ENCODE results near the gene MIA. TPM values are rescaled to one million over a fixed set of nuclear protein-coding genes. Genes with fewer than 3 reads are reported as not detected.
"Not testable (repeated sequence)": the region's sequence is repeated elsewhere in the genome, so short reads cannot be mapped to it uniquely, and the experiment has no call there.

MIA gene
- total RNA-seq, 1 donor from 2014 or later, result 1.6 TPM

GRCh38 chr19:40818480-40819399, 43.4 kb downstream of the MIA start:
- TF ChIP-seq CTCF (IDR thresholded peaks at IDR 0.05; ENCODE audit: insufficient read depth, low read length, severe bottlenecking), result peak; percentile 22
- not testable (repeated sequence) for FAIRE-seq; H3K27me3 ChIP-seq (ENCODE audit: control insufficient read depth, insufficient read depth, low read length); DNase-seq (ENCODE audit: low read depth); H3K4me3 ChIP-seq (ENCODE audit: low read depth, low read length); H3K36me3 ChIP-seq (ENCODE audit: control insufficient read depth, insufficient read depth, low read length)

- not testable (repeated sequence) for H3K36me3 ChIP-seq (ENCODE audit: control insufficient read depth, insufficient read depth, low read length); FAIRE-seq; DNase-seq (ENCODE audit: low read depth); H3K27me3 ChIP-seq (ENCODE audit: control insufficient read depth, insufficient read depth, low read length); H3K4me3 ChIP-seq (ENCODE audit: low read depth, low read length)
- peak; percentile 57 for TF ChIP-seq CTCF (IDR thresholded peaks at IDR 0.05; ENCODE audit: insufficient read depth, low read length, severe bottlenecking)
These were observed 44.3 kb downstream of the MIA start for GRCh38 chr19:40819479-40820234.

GRCh38 chr19:40822161-40822560, 46.8 kb downstream of the MIA start:
- DNase-seq (ENCODE audit: low read depth) (no peak), FAIRE-seq (no peak)
- Histone ChIP-seq H3K4me3 (ENCODE audit: low read depth, low read length) (no peak overlapping the region), H3K36me3 (ENCODE audit: control insufficient read depth, insufficient read depth, low read length) (no peaks in the 10 kb centered on the region), H3K27me3 (ENCODE audit: control insufficient read depth, insufficient read depth, low read length) (no peaks in the 10 kb centered on the region)
- TF ChIP-seq CTCF (IDR thresholded peaks at IDR 0.05; ENCODE audit: insufficient read depth, low read length, severe bottlenecking), result no peak

GRCh38 chr19:40822704-40823553, 47.6 kb downstream of the MIA start:
- DNase-seq (ENCODE audit: low read depth); H3K27me3 ChIP-seq (ENCODE audit: control insufficient read depth, insufficient read depth, low read length); H3K36me3 ChIP-seq (ENCODE audit: control insufficient read depth, insufficient read depth, low read length); FAIRE-seq; H3K4me3 ChIP-seq (ENCODE audit: low read depth, low read length): not testable (repeated sequence)

GRCh38 chr19:40824916-40825315, 49.6 kb downstream of the MIA start:
- not testable (repeated sequence) for H3K4me3 ChIP-seq (ENCODE audit: low read depth, low read length); DNase-seq (ENCODE audit: low read depth); H3K27me3 ChIP-seq (ENCODE audit: control insufficient read depth, insufficient read depth, low read length); FAIRE-seq; H3K36me3 ChIP-seq (ENCODE audit: control insufficient read depth, insufficient read depth, low read length)

GRCh38 chr19:40825460-40826095, 50.3 kb downstream of the MIA start:
- FAIRE-seq, result peak; percentile 73
- DNase-seq (ENCODE audit: low read depth); H3K36me3 ChIP-seq (ENCODE audit: control insufficient read depth, insufficient read depth, low read length); H3K27me3 ChIP-seq (ENCODE audit: control insufficient read depth, insufficient read depth, low read length); H3K4me3 ChIP-seq (ENCODE audit: low read depth, low read length): not testable (repeated sequence)

- not testable (repeated sequence) for H3K4me3 ChIP-seq (ENCODE audit: low read depth, low read length); DNase-seq (ENCODE audit: low read depth); H3K36me3 ChIP-seq (ENCODE audit: control insufficient read depth, insufficient read depth, low read length); FAIRE-seq; H3K27me3 ChIP-seq (ENCODE audit: control insufficient read depth, insufficient read depth, low read length)
These were observed 51.0 kb downstream of the MIA start for GRCh38 chr19:40826312-40826698.

- DNase-seq (ENCODE audit: low read depth); H3K36me3 ChIP-seq (ENCODE audit: control insufficient read depth, insufficient read depth, low read length); H3K27me3 ChIP-seq (ENCODE audit: control insufficient read depth, insufficient read depth, low read length); H3K4me3 ChIP-seq (ENCODE audit: low read depth, low read length): not testable (repeated sequence)
- FAIRE-seq, result peak; percentile 99
These were observed 51.5 kb downstream of the MIA start for GRCh38 chr19:40826699-40827385.
